Measurements from ENCODE around the gene ANAPC10. TPM values are rescaled to one million over a fixed set of nuclear protein-coding genes. Genes with fewer than 3 reads are reported as not detected.
"Not testable (repeated sequence)": the region's sequence is repeated elsewhere in the genome, so short reads cannot be mapped to it uniquely, and the experiment has no call there.

ANAPC10 gene
- total RNA-seq, 6 experiments from 2014 or later = 6.0 to 13.0 (median 8.3) TPM

- H3K27ac ChIP-seq = no peak overlapping the region
- no peak for TF ChIP-seq POLR2A (IDR thresholded peaks at IDR 0.05)
- TF ChIP-seq, protein P1, sequence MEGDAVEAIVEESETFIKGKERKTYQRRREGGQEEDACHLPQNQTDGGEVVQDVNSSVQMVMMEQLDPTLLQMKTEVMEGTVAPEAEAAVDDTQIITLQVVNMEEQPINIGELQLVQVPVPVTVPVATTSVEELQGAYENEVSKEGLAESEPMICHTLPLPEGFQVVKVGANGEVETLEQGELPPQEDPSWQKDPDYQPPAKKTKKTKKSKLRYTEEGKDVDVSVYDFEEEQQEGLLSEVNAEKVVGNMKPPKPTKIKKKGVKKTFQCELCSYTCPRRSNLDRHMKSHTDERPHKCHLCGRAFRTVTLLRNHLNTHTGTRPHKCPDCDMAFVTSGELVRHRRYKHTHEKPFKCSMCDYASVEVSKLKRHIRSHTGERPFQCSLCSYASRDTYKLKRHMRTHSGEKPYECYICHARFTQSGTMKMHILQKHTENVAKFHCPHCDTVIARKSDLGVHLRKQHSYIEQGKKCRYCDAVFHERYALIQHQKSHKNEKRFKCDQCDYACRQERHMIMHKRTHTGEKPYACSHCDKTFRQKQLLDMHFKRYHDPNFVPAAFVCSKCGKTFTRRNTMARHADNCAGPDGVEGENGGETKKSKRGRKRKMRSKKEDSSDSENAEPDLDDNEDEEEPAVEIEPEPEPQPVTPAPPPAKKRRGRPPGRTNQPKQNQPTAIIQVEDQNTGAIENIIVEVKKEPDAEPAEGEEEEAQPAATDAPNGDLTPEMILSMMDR (IDR thresholded peaks at IDR 0.05) = no peak
- H3K27me3 ChIP-seq = no peaks in the 10 kb centered on the region
- DNase-seq (no peak), ATAC-seq (no peak)
- no peaks in the 10 kb centered on the region for H3K4me1 ChIP-seq
- H3K9me3 ChIP-seq = no peaks in the 10 kb centered on the region
- no peak overlapping the region for H3K4me3 ChIP-seq
- no peaks in the 10 kb centered on the region for H3K36me3 ChIP-seq
- 69% methylated on average over 2 of the region's 3 CpGs for WGBS (ENCODE audit: insufficient coverage, low coverage, low lambda C conversion rate, missing lambda C conversion rate)
- intact Hi-C loops (cut with DNase I) = no loop called here
Observed at GRCh38 chr4:145001635-145002034, 96.4 kb downstream of the ANAPC10 start.

DNA sequence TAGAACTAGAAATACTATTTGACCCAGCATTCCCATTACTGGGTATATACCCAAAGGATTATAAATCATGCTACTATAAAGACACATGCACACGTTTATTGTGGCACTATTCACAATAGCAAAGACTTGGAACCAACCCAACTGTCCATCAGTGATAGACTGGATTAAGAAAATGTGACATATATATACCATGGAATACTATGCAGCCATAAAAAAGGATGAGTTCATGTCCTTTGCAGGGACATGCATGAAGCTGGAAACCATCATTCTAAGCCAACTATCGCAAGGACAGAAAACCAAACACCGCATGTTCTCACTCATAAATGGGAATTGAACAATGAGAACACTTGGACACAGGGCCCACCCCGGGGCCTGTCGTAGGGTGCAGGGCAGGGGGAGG lies 97.3 kb downstream of the ANAPC10 start:
- H3K27me3 ChIP-seq; H3K4me1 ChIP-seq; H3K4me3 ChIP-seq; DNase-seq; H3K36me3 ChIP-seq; H3K9me3 ChIP-seq; ATAC-seq; H3K27ac ChIP-seq; intact Hi-C loops (cut with DNase I): not testable (repeated sequence)
- 100% methylated on average over 5 of the region's 5 CpGs for WGBS (ENCODE audit: insufficient coverage, low coverage, low lambda C conversion rate, missing lambda C conversion rate)

DNA sequence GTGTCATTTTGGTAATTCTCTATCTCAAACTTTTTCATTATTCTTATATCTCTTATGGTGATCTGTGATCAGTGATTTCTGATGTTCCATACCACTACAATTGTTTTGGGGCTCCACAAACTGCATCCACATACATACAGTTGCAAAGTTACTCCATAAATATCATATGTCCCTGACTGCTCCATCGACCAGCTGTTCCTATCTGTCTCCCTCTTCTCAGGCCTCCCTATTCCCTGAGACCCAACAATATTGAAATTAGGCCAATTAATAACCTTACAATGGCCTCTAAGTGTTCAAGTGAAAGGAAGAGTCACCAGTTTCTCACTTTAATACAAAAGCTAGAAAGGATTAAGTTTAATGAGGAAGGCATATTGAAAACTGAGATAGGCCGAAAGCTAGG lies 108.7 kb downstream of the ANAPC10 start:
- no peak for TF ChIP-seq POLR2A (IDR thresholded peaks at IDR 0.05)
- TF ChIP-seq, protein P1 (IDR thresholded peaks at IDR 0.05) = no peak

GRCh38 chr4:144985531-144985930 lies 112.5 kb downstream of the ANAPC10 start:
- intact Hi-C loops (cut with DNase I) = no loop called here
- no peaks in the 10 kb centered on the region for H3K4me1 ChIP-seq
- H3K27ac ChIP-seq = no peak overlapping the region
- H3K36me3 ChIP-seq = no peaks in the 10 kb centered on the region
- 100% methylated on average over 1 of the region's 1 CpG for WGBS (ENCODE audit: insufficient coverage, low coverage, low lambda C conversion rate, missing lambda C conversion rate)
- ATAC-seq (no peak), DNase-seq (no peak)
- H3K4me3 ChIP-seq = no peak overlapping the region
- H3K9me3 ChIP-seq = no peaks in the 10 kb centered on the region
- no peaks in the 10 kb centered on the region for H3K27me3 ChIP-seq
- TF ChIP-seq, protein P1 (IDR thresholded peaks at IDR 0.05) = no peak
- no peak for TF ChIP-seq POLR2A (IDR thresholded peaks at IDR 0.05)

More for the DNA sequence above, 108.7 kb downstream of the ANAPC10 start:
- DNase-seq (no peak), ATAC-seq (no peak)
- Histone ChIP-seq H3K9me3 (no peaks in the 10 kb centered on the region), H3K36me3 (no peaks in the 10 kb centered on the region), H3K27me3 (no peaks in the 10 kb centered on the region), H3K4me3 (no peak overlapping the region), H3K4me1 (no peaks in the 10 kb centered on the region), H3K27ac (no peak overlapping the region)
- WGBS (ENCODE audit: insufficient coverage, low coverage, low lambda C conversion rate, missing lambda C conversion rate) = 59% methylated on average over 2 of the region's 2 CpGs
- intact Hi-C loops (cut with DNase I) = no loop called here

DNA sequence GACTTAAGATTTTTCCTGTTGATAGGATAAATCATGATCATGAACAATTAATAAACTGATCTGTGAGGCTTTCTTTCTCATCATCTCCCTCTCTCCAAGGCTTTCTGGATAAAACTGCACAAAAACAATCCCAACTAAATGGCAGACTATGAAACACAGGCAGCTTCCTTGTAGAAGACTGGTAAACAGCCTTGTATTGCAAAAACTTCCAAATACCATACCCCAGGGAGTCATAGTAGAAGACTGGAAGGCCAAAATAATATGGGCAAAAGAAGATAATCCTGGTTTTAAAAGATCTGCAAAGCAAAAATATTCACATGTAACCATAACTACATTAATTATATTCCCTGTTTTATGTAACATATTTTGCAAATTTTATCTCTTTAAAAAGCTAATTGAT lies 113.0 kb downstream of the ANAPC10 start:
- H3K27me3 ChIP-seq = no peaks in the 10 kb centered on the region
- no peak overlapping the region for H3K27ac ChIP-seq
- no peaks in the 10 kb centered on the region for H3K4me1 ChIP-seq
- intact Hi-C loops (cut with DNase I) = no loop called here
- ATAC-seq (no peak), DNase-seq (no peak)
- H3K36me3 ChIP-seq = no peaks in the 10 kb centered on the region
- no peak for TF ChIP-seq POLR2A (IDR thresholded peaks at IDR 0.05)
- TF ChIP-seq, protein P1 (IDR thresholded peaks at IDR 0.05) = no peak
- H3K9me3 ChIP-seq = no peaks in the 10 kb centered on the region
- H3K4me3 ChIP-seq = no peak overlapping the region

Measured in right lobe of liver (tissue), 6 donors.